AG10803 (cell line): Measurements from ENCODE around the gene CDK3.
"Not testable (repeated sequence)": the region's sequence is repeated elsewhere in the genome, so short reads cannot be mapped to it uniquely, and the experiment has no call there.

Experiments used
- DNase-seq: peaks from one replicate; pipeline ENCODE4 v3.0.0; 2010; ENCODE audit warnings: low read depth
- H3K4me3 ChIP-seq: 2 replicates; pipeline ENCODE4 v1.5.1; 2011; ENCODE audit warnings: mild to moderate bottlenecking, low read length, control low read depth
- TF ChIP-seq, protein P1 (sequence below): conservative IDR thresholded peaks from 2 replicates; pipeline ENCODE4 v1.5.1; 2011; ENCODE audit warnings: mild to moderate bottlenecking, low read length, control low read depth, inconsistent platforms

The CDK3 gene

DNA sequence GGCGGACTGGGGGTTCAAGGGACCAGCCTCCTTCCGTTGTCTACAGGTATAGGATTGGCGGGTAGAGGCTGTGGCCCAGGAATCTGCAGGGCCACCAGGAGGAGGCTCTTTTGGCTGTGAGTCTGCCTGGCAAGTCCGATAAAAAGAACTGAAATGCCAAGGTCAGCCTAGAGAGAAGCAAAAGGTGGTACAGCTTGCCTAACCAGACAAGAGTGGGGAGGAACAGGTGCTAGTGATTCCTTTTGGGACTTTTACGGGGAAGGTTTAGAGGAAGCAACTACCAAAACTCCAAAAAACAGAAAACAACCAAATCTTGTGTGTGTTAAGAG lies 32.1 kb downstream of the CDK3 start:
- no peak overlapping the region for H3K4me3 ChIP-seq
- TF ChIP-seq, protein P1, sequence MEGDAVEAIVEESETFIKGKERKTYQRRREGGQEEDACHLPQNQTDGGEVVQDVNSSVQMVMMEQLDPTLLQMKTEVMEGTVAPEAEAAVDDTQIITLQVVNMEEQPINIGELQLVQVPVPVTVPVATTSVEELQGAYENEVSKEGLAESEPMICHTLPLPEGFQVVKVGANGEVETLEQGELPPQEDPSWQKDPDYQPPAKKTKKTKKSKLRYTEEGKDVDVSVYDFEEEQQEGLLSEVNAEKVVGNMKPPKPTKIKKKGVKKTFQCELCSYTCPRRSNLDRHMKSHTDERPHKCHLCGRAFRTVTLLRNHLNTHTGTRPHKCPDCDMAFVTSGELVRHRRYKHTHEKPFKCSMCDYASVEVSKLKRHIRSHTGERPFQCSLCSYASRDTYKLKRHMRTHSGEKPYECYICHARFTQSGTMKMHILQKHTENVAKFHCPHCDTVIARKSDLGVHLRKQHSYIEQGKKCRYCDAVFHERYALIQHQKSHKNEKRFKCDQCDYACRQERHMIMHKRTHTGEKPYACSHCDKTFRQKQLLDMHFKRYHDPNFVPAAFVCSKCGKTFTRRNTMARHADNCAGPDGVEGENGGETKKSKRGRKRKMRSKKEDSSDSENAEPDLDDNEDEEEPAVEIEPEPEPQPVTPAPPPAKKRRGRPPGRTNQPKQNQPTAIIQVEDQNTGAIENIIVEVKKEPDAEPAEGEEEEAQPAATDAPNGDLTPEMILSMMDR: no peak
- no peak for DNase-seq

DNA sequence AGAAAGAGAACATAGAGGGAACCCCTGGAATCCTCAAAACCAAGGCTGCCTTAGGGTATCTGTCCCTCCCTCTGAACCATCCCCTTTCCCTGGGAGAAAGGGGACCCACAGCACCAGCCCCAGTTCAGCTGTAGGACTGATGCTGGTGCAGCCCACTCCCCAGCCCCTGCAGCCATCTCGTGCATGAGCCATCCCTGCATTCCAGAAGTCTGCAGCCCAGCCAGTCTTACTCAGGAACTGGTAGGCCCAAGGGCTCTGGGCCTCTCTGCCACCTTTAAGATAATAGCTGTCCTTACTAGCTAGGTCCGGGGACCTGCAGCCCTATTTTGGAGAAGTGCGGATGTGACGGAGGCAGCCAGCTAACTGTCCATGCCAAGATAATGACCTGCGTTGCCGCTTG lies 32.5 kb downstream of the CDK3 start:
- TF ChIP-seq, protein P1: no peak
- DNase-seq: no peak
- no peak overlapping the region for H3K4me3 ChIP-seq

GRCh38 chr17:76034428-76035350 lies 34.0 kb downstream of the CDK3 start:
- H3K4me3 ChIP-seq: no peak overlapping the region
- TF ChIP-seq, protein P1: no peak
- DNase-seq: no peak

- H3K4me3 ChIP-seq: no peak overlapping the region
- DNase-seq: no peak
- TF ChIP-seq, protein P1: no peak
Measured at GRCh38 chr17:76036497-76037261, 36.0 kb downstream of the CDK3 start.

DNA sequence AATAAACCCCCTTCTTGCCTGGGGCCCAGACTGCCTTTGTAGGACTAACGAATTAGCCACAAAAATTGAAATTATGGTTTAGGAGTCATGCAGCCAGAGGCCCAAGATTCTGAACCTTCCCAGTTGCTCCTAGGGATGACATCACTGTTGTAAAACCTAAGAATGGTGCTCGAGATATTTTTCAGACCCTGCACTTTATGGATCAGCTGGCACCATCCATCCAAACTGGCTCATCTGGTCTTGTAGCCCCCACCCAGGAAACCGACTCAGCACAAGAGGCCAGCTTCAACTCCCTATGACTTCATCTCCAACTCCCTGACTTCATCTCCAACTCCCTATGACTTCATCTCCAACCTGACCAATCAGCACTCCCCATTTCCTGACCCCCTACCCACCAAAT lies 37.4 kb downstream of the CDK3 start:
- no peak overlapping the region for H3K4me3 ChIP-seq
- DNase-seq: no peak
- TF ChIP-seq, protein P1: no peak

DNA sequence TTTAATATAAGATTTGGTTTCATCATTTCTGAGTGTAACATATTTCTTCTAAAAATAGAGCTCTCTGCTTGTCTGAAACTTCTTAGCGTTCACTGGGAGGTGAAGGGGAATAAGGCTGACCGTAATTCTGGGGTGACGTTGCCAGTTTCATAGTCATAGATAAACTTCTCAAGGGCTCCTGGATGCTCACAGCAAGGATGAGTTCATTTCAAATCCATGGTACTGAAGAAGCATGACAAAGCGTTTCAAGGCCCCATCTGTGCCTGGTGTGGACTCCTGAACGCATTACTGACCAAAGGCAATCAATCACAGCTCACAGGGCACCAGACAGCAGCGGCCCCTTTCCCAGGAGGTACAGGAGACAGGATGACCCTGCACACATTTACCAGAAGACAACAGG lies 38.5 kb downstream of the CDK3 start:
- DNase-seq: no peak
- H3K4me3 ChIP-seq: no peak overlapping the region
- TF ChIP-seq, protein P1: no peak

GRCh38 chr17:76040376-76040775 lies 39.7 kb downstream of the CDK3 start:
- DNase-seq: no peak
- H3K4me3 ChIP-seq: no peak overlapping the region
- TF ChIP-seq, protein P1: no peak

- not testable (repeated sequence) for H3K4me3 ChIP-seq, DNase-seq
Measured at GRCh38 chr17:76042868-76043267, 42.2 kb downstream of the CDK3 start.

GRCh38 chr17:76044475-76045007 lies 43.9 kb downstream of the CDK3 start:
- H3K4me3 ChIP-seq, DNase-seq: not testable (repeated sequence)
